ENCODE results near the gene ZNF653.
A peak's percentile ranks its signal among the peaks of the same experiment; 100 is the strongest.
"Not testable (repeated sequence)": the region's sequence is repeated elsewhere in the genome, so short reads cannot be mapped to it uniquely, and the experiment has no call there.

Gene ZNF653

GRCh38 chr19:11453468-11454341, 51.9 kb downstream of the ZNF653 start:
- no peak for FAIRE-seq

GRCh38 chr19:11452620-11453310, 52.9 kb downstream of the ZNF653 start:
- FAIRE-seq = no peak

- no peak for FAIRE-seq
Measured at GRCh38 chr19:11451871-11452619, 53.6 kb downstream of the ZNF653 start.

- FAIRE-seq = no peak
Measured at GRCh38 chr19:11451327-11451870, 54.2 kb downstream of the ZNF653 start.

GRCh38 chr19:11450570-11451326, 54.9 kb downstream of the ZNF653 start:
- no peak for FAIRE-seq

DNA sequence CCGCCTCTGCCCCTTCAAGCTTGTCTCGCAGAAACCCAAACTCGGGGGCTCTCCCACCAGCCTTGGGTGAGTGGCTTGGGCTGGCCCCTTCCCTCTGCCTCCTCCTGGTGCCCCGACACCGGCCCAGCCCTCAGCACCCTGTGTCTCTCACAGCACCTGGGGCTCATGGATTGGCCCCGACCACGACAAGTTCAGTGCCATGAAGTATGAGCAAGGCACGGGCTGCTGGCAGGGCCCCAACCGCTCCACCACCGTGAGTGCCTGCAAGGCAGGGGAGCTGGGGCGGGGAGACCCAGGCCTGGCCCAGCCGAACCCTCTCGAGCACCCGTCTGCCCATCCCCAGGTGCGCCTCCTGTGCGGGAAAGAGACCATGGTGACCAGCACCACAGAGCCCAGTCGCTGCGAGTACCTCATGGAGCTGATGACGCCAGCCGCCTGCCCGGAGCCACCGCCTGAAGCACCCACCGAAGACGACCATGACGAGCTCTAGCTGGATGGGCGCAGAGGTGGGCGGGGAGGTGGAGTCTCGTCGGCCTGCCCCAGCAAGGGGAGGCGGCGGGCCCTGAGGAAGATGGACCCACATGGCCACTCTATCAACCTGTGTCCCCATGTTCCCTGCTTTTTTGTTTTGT, 56.6 kb downstream of the ZNF653 start:
- no peak for FAIRE-seq

DNA sequence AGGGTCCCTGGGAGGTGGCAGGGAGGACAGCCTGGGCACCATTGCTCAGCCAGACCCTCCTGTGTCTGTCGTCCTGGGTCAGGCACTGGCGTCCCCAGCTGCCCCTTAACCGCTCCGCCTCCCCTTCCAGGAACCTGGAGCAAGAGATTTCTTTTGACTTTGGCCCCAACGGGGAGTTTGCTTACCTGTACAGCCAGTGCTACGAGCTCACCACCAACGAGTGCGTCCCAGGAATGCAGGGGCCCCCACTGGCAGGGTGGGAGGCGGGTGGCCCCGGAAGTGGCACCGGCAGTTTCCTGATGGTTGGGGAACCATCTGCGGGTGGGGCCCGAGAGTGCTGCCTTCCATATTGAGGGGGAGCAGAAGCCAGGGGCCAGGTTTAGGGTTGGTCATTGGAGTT, 57.2 kb downstream of the ZNF653 start:
- FAIRE-seq = no peak

- FAIRE-seq = no peak
Measured at GRCh38 chr19:11447347-11448262, 58.0 kb downstream of the ZNF653 start.

DNA sequence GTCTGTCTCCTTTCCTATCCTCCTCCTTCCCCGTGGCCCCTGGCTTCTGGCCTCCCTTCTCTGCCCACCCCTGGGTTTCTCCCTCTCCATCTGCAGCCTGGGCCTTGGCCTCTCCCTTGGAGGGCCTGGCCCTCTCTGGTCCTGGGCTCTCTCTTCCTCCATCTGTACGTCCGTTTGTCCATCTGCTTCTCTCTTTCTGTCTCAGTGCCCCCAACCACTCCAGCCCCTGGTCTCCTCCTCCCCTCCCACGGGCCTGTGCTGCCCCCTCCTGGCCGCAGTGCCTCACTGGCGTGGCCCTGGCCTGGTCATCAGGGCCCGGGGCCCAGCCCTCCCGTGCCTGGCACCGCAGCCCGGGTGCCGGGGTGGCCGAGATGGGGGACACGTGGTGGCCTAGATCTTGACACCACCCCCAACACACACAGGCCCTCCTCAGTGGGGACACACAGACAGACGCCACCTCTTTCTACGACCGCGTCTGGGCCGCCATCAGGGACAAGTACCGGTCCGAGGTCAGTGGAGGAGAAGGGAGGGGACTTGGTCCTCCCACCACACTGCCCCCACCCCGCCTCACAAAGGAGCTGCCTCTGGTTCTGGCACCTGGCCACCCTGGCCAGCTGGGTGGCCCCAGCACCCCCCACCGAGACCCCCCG, 58.9 kb downstream of the ZNF653 start:
- FAIRE-seq = no peak

- no peak for FAIRE-seq
Measured at GRCh38 chr19:11446271-11446651, 59.4 kb downstream of the ZNF653 start.

GRCh38 chr19:11445141-11445540, 60.5 kb downstream of the ZNF653 start:
- no peak for FAIRE-seq

DNA sequence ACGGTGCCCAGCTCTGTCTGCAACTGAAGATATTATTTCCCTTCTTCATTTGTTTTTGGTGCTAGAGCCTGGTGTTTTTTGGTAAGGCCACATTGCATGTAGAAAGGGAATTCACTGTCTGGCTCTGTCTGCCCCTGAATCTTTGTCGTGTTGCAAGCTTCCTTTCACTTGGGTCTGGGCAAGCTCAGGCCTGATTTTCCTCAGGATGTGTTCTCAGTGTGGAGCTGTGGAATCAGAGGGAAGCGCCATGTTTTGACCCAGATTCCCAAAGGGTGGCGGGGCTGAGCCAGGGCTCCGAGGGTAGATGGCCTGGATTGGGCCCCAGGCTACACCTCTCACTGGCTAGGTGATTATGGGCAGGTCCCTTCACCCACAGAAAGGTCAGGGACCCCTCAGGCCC, 61.6 kb downstream of the ZNF653 start:
- FAIRE-seq = no peak

DNA sequence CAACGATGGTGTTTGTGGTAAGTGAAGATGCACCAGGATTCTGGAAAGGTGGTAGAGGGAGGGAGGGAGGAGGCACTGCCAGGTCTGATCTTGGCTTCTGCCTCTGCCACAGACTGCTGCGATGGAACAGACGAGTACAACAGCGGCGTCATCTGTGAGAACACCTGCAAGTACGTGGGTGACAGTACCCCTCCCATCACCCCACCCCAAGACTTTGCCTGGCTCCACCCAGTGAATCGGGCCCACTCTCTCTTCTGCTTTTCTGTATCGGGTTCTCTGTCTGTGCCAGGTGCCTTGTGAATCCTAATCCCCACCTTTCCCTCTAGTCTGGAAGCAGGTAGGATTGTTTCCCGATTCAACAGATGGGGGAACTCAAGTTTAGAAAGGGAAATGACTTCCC, 67.7 kb downstream of the ZNF653 start:
- FAIRE-seq = no peak

GRCh38 chr19:11435833-11436313, 69.8 kb downstream of the ZNF653 start:
- no peak for FAIRE-seq

DNA sequence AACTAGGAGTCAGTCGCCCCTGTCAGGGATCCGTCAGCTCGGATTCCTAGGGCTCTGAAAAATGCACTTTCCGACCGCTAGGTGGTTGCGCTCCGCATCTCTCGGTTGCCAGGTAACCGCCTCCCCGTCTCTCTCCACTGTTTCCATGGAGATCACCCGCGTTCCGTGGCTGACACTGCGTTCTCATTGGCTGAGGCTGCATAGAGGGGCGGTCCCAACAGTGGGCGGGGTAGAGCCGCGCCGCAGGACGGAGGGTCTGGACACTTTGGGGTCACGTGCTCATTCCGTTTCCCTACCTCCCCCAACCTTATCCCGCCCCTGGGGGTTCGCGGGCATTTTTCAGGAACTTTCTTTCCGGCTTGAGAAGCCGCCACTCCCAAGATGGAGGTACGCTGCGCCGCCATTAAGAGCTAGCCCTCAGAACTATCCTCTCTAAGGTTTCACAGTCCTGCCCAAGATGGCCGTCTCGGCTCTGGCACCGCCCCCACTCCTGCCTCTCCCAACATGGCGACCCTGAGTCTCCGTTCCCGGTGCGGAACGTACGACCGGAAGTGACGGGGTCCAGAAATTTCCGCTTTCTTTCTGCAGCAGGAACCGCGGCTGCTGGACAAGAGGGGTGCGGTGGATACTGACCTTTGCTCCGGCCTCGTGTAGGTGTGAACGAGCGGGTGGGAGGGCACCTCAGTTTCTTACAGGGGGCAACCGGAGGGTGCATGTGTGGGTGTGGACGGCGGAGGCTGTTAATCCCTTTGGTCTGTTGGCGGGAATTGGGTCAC, 70.4 kb downstream of the ZNF653 start, which contains the start of the genes ODAD3 and PRKCSH:
ODAD3 (minus strand) TSS at position 65 of the 776 bp plus-strand sequence. CDS start 105 bp downstream, outside the sequence.
PRKCSH (plus strand) TSS at position 579 of the 776 bp plus-strand sequence. CDS start 483 bp downstream, outside the sequence.
- FAIRE-seq = peak; percentile 99

DNA sequence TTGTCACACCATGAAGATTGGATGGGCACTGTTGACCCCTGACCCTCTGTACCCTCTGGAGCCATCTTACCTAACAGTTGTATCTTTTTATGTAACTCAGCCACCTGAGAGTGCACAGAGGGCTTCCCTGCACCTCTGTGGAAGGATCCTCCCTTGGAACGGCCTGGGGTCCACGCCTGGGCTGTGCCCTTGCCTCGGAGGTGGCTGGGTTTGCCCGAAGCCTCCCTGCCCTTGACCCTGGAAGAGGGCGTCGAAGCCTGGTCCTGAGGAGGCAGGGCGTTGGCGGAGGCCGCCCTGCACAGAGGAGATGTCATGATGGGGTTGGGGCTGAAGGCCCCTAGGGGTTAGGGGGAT, 71.0 kb downstream of the ZNF653 start:
- no peak for FAIRE-seq

DNA sequence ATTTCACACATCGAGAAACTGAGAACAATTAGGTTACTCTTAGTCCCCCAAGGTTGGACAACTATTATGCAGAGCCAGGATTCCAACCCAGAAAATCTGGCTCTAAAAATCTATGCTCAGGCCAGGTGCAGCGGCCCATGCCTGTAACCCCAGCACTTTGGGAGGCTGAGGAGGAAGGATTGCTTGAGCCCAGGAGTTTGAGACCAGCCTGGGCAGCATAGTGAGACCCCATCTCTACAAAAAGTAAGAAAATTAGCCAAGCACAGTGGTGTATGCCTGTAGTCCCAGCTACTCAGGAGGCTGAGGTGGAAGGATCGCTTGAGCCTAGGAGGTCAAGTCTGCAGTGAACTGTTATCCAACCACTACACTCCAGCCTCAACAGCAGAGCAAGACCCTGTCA, 72.1 kb downstream of the ZNF653 start:
- not testable (repeated sequence) for FAIRE-seq
